Measurements from ENCODE around the gene ARMC7. TPM values are rescaled to one million over a fixed set of nuclear protein-coding genes. Genes with fewer than 3 reads are reported as not detected.
A peak's percentile ranks its signal among the peaks of the same experiment; 100 is the strongest.
"Not testable (repeated sequence)": the region's sequence is repeated elsewhere in the genome, so short reads cannot be mapped to it uniquely, and the experiment has no call there.

Gene ARMC7
- total RNA-seq, 4 donors from 2014 or later: 7.5 to 15.5 (median 10.5) TPM

GRCh38 chr17:75153780-75154194, 44.0 kb downstream of the ARMC7 start:
- H3K9me3 ChIP-seq: no peaks in the 10 kb centered on the region
- H3K27ac ChIP-seq: peak overlapping the region; percentile 71
- TF ChIP-seq EP300 (IDR thresholded peaks at IDR 0.05) (no peak), POLR2AphosphoS5 (IDR thresholded peaks at IDR 0.05) (no peak)
- peak overlapping the region; percentile 98 for H3K4me3 ChIP-seq
- no peaks in the 10 kb centered on the region for H3K36me3 ChIP-seq
- DNase-seq (ENCODE audit: low spot score in 2 of 2): peak in 1 of 2 donors; percentile 68
- no peaks in the 10 kb centered on the region for H3K27me3 ChIP-seq
- WGBS: under 1% methylated on average over 35 of the region's 35 CpGs
- peaks cover 23% of the 10 kb centered on the region for H3K4me1 ChIP-seq

- peak; percentile 98 to 99 for DNase-seq (ENCODE audit: low spot score in 2 of 2)
- no peaks in the 10 kb centered on the region for H3K27me3 ChIP-seq
- no peaks in the 10 kb centered on the region for H3K36me3 ChIP-seq
- H3K27ac ChIP-seq: peak within 1 kb of the TSS; percentile 71
- TF ChIP-seq POLR2A (IDR thresholded peaks at IDR 0.05): peak in 1 of 2 donors; percentile 98
- peak; percentile 44 to 82 (median 62) for TF ChIP-seq POLR2AphosphoS5 (IDR thresholded peaks at IDR 0.05)
- no peak for TF ChIP-seq CTCF (IDR thresholded peaks at IDR 0.05)
- TF ChIP-seq EP300 (IDR thresholded peaks at IDR 0.05): no peak
- H3K4me3 ChIP-seq: peak within 1 kb of the TSS; percentile 98
- peaks cover 23% of the 10 kb centered on the region for H3K4me1 ChIP-seq
- 1% methylated on average over 46 of the region's 67 CpGs for WGBS
- no peaks in the 10 kb centered on the region for H3K9me3 ChIP-seq
Measured at GRCh38 chr17:75154195-75155106, 44.7 kb downstream of the ARMC7 start, which contains the start of gene JPT1. JPT1 (minus strand) TSS chr17:75154512; CDS start chr17:75154397, 115 bp downstream.

- TF ChIP-seq EP300 (IDR thresholded peaks at IDR 0.05) (no peak), POLR2A (IDR thresholded peaks at IDR 0.05) (no peak), POLR2AphosphoS5 (IDR thresholded peaks at IDR 0.05) (no peak)
- H3K4me3 ChIP-seq: no peak overlapping the region
- H3K36me3 ChIP-seq: no peaks in the 10 kb centered on the region
- H3K27me3 ChIP-seq: no peaks in the 10 kb centered on the region
- WGBS: 58% methylated on average over 3 of the region's 3 CpGs
- H3K9me3 ChIP-seq: no peaks in the 10 kb centered on the region
- H3K27ac ChIP-seq: no peak overlapping the region
- DNase-seq (ENCODE audit: low spot score in 2 of 2): peak in 1 of 2 donors; percentile 46
- peaks cover 23% of the 10 kb centered on the region for H3K4me1 ChIP-seq
Measured at GRCh38 chr17:75155191-75155601, 45.4 kb downstream of the ARMC7 start.

GRCh38 chr17:75158480-75158879, 48.7 kb downstream of the ARMC7 start:
- peak in 1 of 2 donors; percentile 7 for DNase-seq (ENCODE audit: low spot score in 2 of 2)
- not testable (repeated sequence) for H3K27me3 ChIP-seq, H3K27ac ChIP-seq, H3K4me3 ChIP-seq, H3K36me3 ChIP-seq, H3K9me3 ChIP-seq
- H3K4me1 ChIP-seq: peaks cover 13% of the 10 kb centered on the region
- 93% methylated on average over 8 of the region's 8 CpGs for WGBS

- WGBS: 89% methylated on average over 4 of the region's 4 CpGs
- Histone ChIP-seq H3K27me3 (no peaks in the 10 kb centered on the region), H3K9me3 (no peaks in the 10 kb centered on the region), H3K27ac (no peak overlapping the region), H3K4me3 (no peak overlapping the region), H3K36me3 (peaks cover 7% of the 10 kb centered on the region), H3K4me1 (peaks cover 9% of the 10 kb centered on the region)
- no peak for TF ChIP-seq POLR2AphosphoS5 (IDR thresholded peaks at IDR 0.05)
- no peak for TF ChIP-seq POLR2A (IDR thresholded peaks at IDR 0.05)
- no peak for TF ChIP-seq CTCF (IDR thresholded peaks at IDR 0.05)
- TF ChIP-seq EP300 (IDR thresholded peaks at IDR 0.05): no peak
- DNase-seq (ENCODE audit: low spot score in 2 of 2): peak; percentile 16 to 24
Measured at GRCh38 chr17:75159196-75160031, 49.6 kb downstream of the ARMC7 start.

- Histone ChIP-seq H3K27me3 (no peaks in the 10 kb centered on the region), H3K4me1 (peaks cover 1% of the 10 kb centered on the region), H3K36me3 (peaks cover 15% of the 10 kb centered on the region), H3K27ac (no peak overlapping the region), H3K4me3 (no peak overlapping the region), H3K9me3 (no peaks in the 10 kb centered on the region)
- WGBS: 94% methylated on average over 5 of the region's 5 CpGs
- DNase-seq (ENCODE audit: low spot score in 2 of 2): no peak
- TF ChIP-seq POLR2A (IDR thresholded peaks at IDR 0.05) (no peak), CTCF (IDR thresholded peaks at IDR 0.05) (no peak), EP300 (IDR thresholded peaks at IDR 0.05) (no peak), POLR2AphosphoS5 (IDR thresholded peaks at IDR 0.05) (no peak)
Measured at GRCh38 chr17:75160211-75160610, 50.4 kb downstream of the ARMC7 start.

Data from suprapubic skin (tissue), 4 donors.